Activated T-cell treated with anti-CD3 and anti-CD28 coated beads, Interleukin-2, amount 50 U/mL, for 72 hours (primary cell): ENCODE results near the gene ZACN. TPM values are rescaled to one million over a fixed set of nuclear protein-coding genes. Genes with fewer than 3 reads are reported as not detected.
"Not testable (repeated sequence)": the region's sequence is repeated elsewhere in the genome, so short reads cannot be mapped to it uniquely, and the experiment has no call there.

Experiments used
- ATAC-seq, 2 donors: fragments of 150-1000 bp; cut with Tn5 transposase; replicated peaks in 1 of 2; 2 replicates each; pipeline ENCODE4 v1.10.0; 2021; ENCODE audit warnings: moderate library complexity in 2 of 2, mild to moderate bottlenecking in 1 of 2
- DNase-seq, 2 donors: peaks; one replicate each; pipeline ENCODE4 v3.0.0; 2021 to 2022; ENCODE audit warnings: mixed read lengths in 1 of 2
- H3K27ac Mint-ChIP-seq: one replicate; pipeline ENCODE4 v1.8.0; 2022; ENCODE audit warnings: mild to moderate bottlenecking, moderate library complexity, mixed read lengths
- H3K27me3 Mint-ChIP-seq: one replicate; pipeline ENCODE4 v1.8.0; 2022; ENCODE audit warnings: low read depth, mixed read lengths
- H3K36me3 Mint-ChIP-seq, 2 donors: one replicate each; pipeline ENCODE4 v1.8.0; 2022; ENCODE audit warnings: mixed read lengths in 2 of 2, mild to moderate bottlenecking in 1 of 2; ENCODE audit not compliant: insufficient read depth in 2 of 2
- H3K4me1 Mint-ChIP-seq: one replicate; pipeline ENCODE4 v1.8.0; 2022; ENCODE audit warnings: low read depth, mixed read lengths
- H3K4me3 Mint-ChIP-seq, 2 donors: one replicate each; pipeline ENCODE4 v1.8.0; 2022; ENCODE audit warnings: mild to moderate bottlenecking in 2 of 2, mixed read lengths in 2 of 2, moderate library complexity in 2 of 2
- H3K9me3 Mint-ChIP-seq, 2 donors: one replicate each; pipeline ENCODE4 v1.8.0; 2022; ENCODE audit warnings: mixed read lengths in 2 of 2
- total RNA-seq, 2 donors: library from RNA; stranded (reverse); gene quantifications; one replicate each; pipeline ENCODE4 v1.2.3, GENCODE V29; 2022

The ZACN gene
- total RNA-seq, 2 donors from 2014 or later: 9.1 to 10.3 TPM

GRCh38 chr17:76071531-76072147 is 7.3 kb upstream of the ZACN start:
- Mint-ChIP-seq H3K4me3 (peak overlapping the region; percentile 98), H3K27me3 (peaks cover 27% of the 10 kb centered on the region), H3K9me3 (no peaks in the 10 kb centered on the region), H3K4me1 (peaks cover 36% of the 10 kb centered on the region), H3K36me3 (peaks cover 12 to 22% of the 10 kb centered on the region in 2 donors), H3K27ac (peak overlapping the region; percentile 99)
- DNase-seq (peak; percentile 36 to 37), ATAC-seq (peak; percentile 69 to 71)

GRCh38 chr17:76072148-76072858 is 6.7 kb upstream of the ZACN start, which contains the start of gene SRP68:
Gene SRP68, minus strand, starts transcription at chr17:76072517. Its CDS starts 26 bp downstream, at chr17:76072491.
- peaks cover 34% of the 10 kb centered on the region for H3K27me3 Mint-ChIP-seq
- no peaks in the 10 kb centered on the region for H3K9me3 Mint-ChIP-seq
- peaks cover 12 to 23% of the 10 kb centered on the region in 2 donors for H3K36me3 Mint-ChIP-seq
- H3K4me1 Mint-ChIP-seq: peaks cover 43% of the 10 kb centered on the region
- H3K4me3 Mint-ChIP-seq: peak within 1 kb of the TSS; percentile 98
- peak within 1 kb of the TSS; percentile 99 for H3K27ac Mint-ChIP-seq
- ATAC-seq (peak; percentile 85 to 88), DNase-seq (peak; percentile 90 to 91)

GRCh38 chr17:76074390-76075363 is 4.3 kb upstream of the ZACN start, which contains the start of gene GALR2:
Gene GALR2, plus strand, starts transcription at chr17:76074781. Its CDS starts 103 bp downstream, at chr17:76074884.
- DNase-seq: no peak
- peak within 1 kb of the TSS; percentile 60 to 78 for H3K4me3 Mint-ChIP-seq
- H3K4me1 Mint-ChIP-seq: peaks cover 60% of the 10 kb centered on the region
- H3K36me3 Mint-ChIP-seq: peaks cover 12 to 17% of the 10 kb centered on the region in 2 donors
- no peaks in the 10 kb centered on the region for H3K9me3 Mint-ChIP-seq
- no peak within 1 kb of the TSS for H3K27ac Mint-ChIP-seq
- peaks cover 56% of the 10 kb centered on the region for H3K27me3 Mint-ChIP-seq
- ATAC-seq: no peak

GRCh38 chr17:76075364-76076145 is 3.4 kb upstream of the ZACN start:
- no peak overlapping the region for H3K27ac Mint-ChIP-seq
- ATAC-seq (no peak), DNase-seq (no peak)
- peaks cover 51% of the 10 kb centered on the region for H3K4me1 Mint-ChIP-seq
- no peaks in the 10 kb centered on the region for H3K9me3 Mint-ChIP-seq
- H3K4me3 Mint-ChIP-seq: peak overlapping the region; percentile 60 to 78
- peaks cover 12% of the 10 kb centered on the region in 2 donors for H3K36me3 Mint-ChIP-seq
- H3K27me3 Mint-ChIP-seq: peaks cover 56% of the 10 kb centered on the region

- ATAC-seq (no peak), DNase-seq (no peak)
- Mint-ChIP-seq H3K27ac (no peak overlapping the region), H3K4me3 (peak overlapping the region; percentile 78), H3K36me3 (peaks cover 12% of the 10 kb centered on the region in 2 donors), H3K27me3 (peaks cover 56% of the 10 kb centered on the region), H3K9me3 (no peaks in the 10 kb centered on the region), H3K4me1 (peaks cover 46% of the 10 kb centered on the region)
These were observed 2.7 kb upstream of the ZACN start for GRCh38 chr17:76076146-76076764.

- peaks cover 56% of the 10 kb centered on the region for H3K27me3 Mint-ChIP-seq
- peak overlapping the region; percentile 43 for H3K27ac Mint-ChIP-seq
- peak; percentile 49 to 57 for DNase-seq
- H3K4me1 Mint-ChIP-seq: peaks cover 46% of the 10 kb centered on the region
- H3K9me3 Mint-ChIP-seq: no peaks in the 10 kb centered on the region
- peak overlapping the region; percentile 78 for H3K4me3 Mint-ChIP-seq
- H3K36me3 Mint-ChIP-seq: peaks cover 8 to 10% of the 10 kb centered on the region in 2 donors
- ATAC-seq: peak; percentile 8 to 18
These were observed 2.0 kb upstream of the ZACN start for GRCh38 chr17:76076765-76077583.

- Mint-ChIP-seq H3K9me3 (no peaks in the 10 kb centered on the region), H3K27ac (no peak overlapping the region), H3K36me3 (peaks cover 8 to 10% of the 10 kb centered on the region in 2 donors), H3K4me1 (peaks cover 46% of the 10 kb centered on the region), H3K27me3 (peaks cover 56% of the 10 kb centered on the region), H3K4me3 (peak overlapping the region in 1 of 2 donors; percentile 78)
- DNase-seq: no peak
- ATAC-seq: no peak
These were observed 1.3 kb upstream of the ZACN start for GRCh38 chr17:76077584-76078110.

GRCh38 chr17:76078370-76078769 is 612 bp upstream of the ZACN start:
- ATAC-seq, H3K9me3 Mint-ChIP-seq, DNase-seq, H3K27ac Mint-ChIP-seq, H3K36me3 Mint-ChIP-seq: not testable (repeated sequence)
- Mint-ChIP-seq H3K27me3 (peaks cover 55% of the 10 kb centered on the region), H3K4me3 (peak overlapping the region in 1 of 2 donors; percentile 41), H3K4me1 (peaks cover 46% of the 10 kb centered on the region)

GRCh38 chr17:76079535-76079955 is 563 bp downstream of the ZACN start:
- H3K9me3 Mint-ChIP-seq: no peaks in the 10 kb centered on the region
- DNase-seq (no peak), ATAC-seq (no peak)
- peaks cover 49% of the 10 kb centered on the region for H3K27me3 Mint-ChIP-seq
- H3K36me3 Mint-ChIP-seq: peaks cover 6 to 10% of the 10 kb centered on the region in 2 donors
- no peak overlapping the region for H3K27ac Mint-ChIP-seq
- H3K4me1 Mint-ChIP-seq: peaks cover 45% of the 10 kb centered on the region
- no peak overlapping the region for H3K4me3 Mint-ChIP-seq

GRCh38 chr17:76079956-76080767 is 1.2 kb downstream of the ZACN start:
- Mint-ChIP-seq H3K9me3 (no peaks in the 10 kb centered on the region), H3K4me3 (no peak overlapping the region), H3K4me1 (peaks cover 39% of the 10 kb centered on the region), H3K36me3 (peaks cover 3 to 6% of the 10 kb centered on the region in 2 donors), H3K27ac (no peak overlapping the region), H3K27me3 (peaks cover 43% of the 10 kb centered on the region)
- no peak for DNase-seq
- ATAC-seq: no peak
